ENCODE measurements around the gene ELF4.
"Not testable (repeated sequence)": the region's sequence is repeated elsewhere in the genome, so short reads cannot be mapped to it uniquely, and the experiment has no call there.

Gene ELF4
- 36.3 to 57.9 (median 49.4) reads per million in 3 experiments for total RNA-seq

DNA sequence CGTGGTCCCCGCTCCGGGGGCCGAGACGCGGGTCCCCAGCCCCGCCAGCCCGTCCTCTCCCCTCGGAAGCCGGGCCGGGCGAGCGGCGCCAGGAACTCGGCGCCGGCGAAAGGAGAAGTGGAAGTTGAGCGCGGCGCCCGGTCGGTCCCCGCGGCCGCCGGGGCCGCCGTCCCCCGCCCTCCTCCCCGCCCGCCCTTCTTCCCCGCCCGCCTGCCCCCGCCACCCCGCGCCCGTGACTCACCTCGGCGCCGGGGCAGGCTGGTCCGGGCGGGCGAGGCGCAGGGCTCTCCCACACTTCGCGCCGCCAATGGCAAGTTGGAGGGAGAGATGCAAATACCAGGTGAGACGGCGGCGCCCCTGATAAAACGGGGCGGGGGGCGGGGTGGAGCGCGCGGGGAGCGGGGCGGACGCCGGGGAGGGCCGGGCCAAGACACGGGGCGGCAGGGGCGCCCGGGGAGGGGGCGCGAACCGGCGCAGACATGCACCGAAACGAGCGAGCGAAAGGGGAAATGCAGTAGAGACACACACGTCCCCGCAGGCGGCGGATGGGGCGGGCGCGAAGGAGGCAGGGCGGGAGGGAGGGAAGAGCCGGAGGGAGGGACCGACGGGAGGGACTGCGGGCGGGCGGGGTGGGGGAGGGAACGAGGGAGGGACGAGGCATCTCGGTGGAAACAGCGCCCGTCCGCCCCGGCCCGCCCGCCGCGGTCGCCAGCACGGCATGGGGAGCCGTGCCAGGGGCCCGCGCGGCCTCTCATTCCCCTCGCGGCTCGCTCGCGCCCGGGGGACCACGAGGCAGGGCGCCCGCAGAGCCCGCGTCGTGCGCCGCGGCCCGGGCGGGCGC is at the start of gene ELF4:
Gene ELF4, minus strand, starts transcription at position 119 of the 841 bp plus-strand sequence. CDS start 29,167 bp downstream, outside the sequence.
- DNase-seq = peak; percentile 48

DNA sequence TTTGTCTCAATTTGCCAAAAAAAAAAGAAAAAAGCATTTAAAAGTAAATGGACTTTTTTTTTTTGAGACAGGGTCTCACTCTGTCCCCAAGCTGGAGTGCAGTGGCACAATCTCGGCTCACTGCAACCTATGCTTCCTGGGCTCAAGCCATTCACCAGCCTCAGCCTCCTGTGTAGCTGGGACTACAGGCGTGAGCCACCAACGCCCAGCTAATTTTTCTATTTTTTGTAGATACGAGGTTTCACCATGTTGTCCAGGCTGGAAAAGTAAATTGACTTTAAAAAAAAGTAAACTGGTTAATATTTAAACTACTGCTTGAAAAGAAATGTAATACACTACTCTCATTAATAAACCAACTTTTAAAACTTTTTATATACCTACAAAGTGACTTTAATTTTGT is 49.5 kb upstream of the ELF4 start:
- DNase-seq = no peak

DNA sequence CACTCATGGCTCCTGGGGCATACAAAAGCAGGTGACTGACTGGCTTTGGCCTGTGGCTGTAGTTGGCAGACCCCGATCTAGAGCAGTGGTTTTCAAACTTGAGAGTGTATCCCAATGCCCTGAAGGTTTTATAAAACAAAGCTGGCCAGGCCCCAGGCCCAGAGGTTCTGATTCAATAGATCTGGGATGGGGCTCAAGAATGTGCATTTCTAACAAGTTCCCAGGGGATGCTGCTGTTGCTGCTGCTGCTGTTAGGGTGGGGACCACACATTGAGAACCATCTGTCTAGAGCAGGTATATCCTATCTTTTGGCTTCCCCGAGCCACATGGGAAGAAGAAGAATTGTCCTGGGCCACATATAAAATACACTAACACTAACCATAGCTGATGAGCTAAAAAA is 48.0 kb upstream of the ELF4 start:
- DNase-seq = no peak

DNA sequence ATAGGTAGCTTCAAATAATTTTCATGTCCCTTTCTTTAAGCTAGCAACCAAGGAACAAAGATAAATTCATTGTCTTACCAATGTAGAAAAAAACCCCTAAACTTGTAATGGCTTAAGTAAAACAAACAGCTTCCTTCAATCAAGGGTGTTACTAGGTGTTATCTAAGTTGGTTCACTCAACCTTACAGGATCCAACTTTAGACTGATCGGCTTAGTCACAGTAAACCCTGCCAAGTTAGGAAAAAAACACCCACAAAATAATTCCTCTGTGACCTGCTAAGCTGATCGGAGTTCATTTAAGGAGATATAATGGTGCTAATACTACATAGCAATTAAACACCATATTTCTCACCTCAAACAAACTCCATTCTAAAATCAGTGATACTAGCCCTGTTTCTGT is 45.3 kb upstream of the ELF4 start:
- no peak for DNase-seq

DNA sequence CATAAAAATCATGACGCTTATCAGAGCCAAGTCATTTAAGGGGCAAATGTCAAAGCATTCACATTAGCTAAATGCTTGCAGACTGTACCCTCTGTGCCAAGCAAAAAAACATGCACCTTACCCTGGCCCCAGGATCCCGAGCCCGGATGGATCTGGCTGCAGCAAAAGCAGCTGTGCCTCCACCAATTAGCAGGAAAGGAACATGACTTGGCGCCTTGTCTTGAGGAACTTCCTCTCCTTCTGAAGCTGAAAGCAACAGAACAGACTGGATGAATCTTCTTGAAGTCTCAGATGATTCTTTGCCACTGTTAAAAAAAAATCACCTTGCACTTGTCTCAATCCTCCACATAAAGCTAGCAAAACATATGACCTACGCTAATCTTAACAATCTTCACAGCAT is 37.3 kb upstream of the ELF4 start:
- no peak for DNase-seq

DNA sequence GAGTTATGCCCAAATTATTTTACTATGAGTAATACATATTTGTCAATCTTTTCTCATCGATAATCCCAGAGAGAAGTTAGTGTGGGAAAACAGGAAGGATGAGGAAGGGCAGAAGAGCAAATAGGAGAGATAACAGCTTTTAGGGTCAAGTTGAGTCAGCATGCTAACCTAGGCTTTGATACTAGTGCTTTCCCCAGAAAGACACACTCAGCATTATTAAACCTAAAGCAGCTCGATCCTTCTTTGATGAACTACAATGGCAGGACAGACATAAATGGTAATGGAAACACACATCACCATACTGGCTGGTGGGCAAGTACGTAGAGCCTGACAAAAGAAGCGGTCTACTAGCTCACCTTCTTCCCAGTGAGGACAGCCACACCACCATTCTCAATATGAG is 34.8 kb upstream of the ELF4 start:
- DNase-seq = no peak

DNA sequence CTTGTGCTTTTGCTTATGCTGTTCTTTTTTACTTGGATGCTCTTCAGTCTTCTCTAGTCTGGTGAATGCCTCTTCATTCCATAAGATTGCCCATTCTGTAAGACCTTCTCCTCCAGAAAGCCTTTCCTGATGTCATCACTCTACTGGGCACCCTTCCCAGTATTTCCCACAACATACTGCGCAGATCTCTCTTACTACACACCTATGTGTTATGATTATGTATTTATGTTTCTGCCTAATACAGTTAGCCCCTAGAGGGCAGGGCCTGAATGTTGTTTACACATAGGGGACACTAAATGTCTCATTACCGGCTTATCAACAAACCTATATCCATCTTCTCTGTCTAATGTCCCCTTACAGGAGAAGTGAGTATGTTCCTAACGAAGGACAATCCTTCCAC is 34.2 kb upstream of the ELF4 start:
- no peak for DNase-seq

DNA sequence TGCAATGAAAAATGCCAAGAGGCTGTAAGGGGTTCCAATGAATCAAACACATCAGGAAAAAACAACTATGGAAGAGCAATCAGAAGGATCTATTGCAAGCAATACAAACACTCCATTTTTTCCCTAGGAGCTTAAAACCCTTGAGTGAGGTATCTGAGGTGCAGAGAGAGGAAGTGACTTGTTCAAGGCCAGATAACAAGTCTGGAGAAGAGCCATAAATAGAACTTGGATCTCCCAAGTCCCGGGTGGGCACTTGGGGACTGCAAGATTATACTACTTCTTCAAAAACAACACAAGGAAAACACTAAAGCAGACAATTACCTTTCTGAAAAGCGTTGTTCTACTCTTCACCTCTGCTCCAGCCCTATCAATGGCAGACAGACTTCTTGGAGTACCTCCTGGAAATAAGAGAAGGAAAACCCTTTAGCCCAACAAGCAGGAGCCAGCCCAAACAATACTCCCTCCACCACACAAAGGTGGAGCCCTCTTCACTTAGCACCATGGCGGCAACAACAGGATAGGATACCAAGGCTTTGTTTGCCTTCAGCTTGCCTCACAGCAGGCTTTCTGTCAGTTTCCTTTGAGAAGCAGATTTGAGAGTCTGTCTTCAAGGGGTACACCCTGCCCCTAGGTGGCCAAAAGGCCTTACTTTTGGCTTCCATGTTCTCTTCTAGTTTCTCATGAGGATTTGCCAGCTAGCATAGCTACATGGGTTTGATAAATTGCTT is 29.3 kb upstream of the ELF4 start:
- DNase-seq = no peak

DNA sequence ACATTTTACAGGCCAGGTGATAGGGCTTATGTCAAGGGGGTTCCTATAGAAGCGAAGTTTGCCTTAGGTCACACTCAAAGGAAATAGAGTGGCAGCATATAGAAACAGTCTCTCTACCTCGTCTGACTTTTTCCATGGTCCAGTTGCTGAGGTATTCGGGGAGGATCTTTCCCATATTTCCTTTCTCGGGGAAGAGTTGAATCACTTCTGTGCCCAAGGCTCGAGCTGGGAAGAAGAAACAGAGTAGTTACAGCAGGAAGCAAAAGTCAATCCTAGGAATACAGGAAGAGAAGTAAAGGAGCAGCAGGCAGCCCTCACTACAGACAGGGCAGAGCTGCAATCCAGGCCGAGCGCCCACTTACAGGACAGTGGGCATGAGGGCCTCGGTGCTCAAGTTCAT is 26.7 kb upstream of the ELF4 start:
- DNase-seq = no peak

DNA sequence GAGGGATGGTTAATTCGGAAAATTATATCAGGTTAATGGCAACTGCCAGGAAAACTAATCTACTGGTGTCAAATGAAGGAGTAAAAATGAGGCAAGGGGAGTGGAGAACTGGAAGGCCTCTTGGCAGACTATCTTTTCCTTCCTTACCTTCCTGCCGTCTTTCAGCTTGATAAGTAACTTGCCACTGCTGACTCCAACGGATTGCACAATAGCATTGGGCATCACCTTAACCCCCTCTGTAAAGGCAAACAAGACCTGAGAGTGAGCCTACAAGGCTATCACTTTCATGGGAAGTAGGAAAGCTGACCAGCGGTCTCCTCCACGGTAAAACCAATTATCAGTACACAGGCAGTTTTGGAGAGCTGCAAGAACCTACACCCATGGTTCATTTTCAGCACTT is 26.2 kb upstream of the ELF4 start:
- no peak for DNase-seq

DNA sequence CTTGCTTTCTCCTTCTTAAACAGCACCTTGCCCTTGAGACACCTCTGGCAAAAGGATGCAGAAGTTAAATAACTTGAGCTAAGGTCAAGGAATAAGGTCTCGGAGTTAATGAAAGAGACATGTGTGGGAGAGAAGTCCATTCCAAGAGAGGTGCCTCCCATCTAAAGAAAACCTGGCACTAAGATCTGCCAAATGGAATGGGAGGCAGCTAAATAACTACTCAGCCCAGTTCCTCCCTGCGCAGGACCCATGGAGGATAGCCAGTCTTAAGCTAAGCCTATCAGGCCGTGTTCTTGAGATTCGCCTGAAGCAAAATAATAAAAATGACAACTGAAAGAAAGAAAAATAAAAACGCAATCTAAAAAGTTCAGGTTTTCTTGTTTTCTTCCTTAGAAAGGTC is 20.7 kb upstream of the ELF4 start:
- DNase-seq = no peak

DNA sequence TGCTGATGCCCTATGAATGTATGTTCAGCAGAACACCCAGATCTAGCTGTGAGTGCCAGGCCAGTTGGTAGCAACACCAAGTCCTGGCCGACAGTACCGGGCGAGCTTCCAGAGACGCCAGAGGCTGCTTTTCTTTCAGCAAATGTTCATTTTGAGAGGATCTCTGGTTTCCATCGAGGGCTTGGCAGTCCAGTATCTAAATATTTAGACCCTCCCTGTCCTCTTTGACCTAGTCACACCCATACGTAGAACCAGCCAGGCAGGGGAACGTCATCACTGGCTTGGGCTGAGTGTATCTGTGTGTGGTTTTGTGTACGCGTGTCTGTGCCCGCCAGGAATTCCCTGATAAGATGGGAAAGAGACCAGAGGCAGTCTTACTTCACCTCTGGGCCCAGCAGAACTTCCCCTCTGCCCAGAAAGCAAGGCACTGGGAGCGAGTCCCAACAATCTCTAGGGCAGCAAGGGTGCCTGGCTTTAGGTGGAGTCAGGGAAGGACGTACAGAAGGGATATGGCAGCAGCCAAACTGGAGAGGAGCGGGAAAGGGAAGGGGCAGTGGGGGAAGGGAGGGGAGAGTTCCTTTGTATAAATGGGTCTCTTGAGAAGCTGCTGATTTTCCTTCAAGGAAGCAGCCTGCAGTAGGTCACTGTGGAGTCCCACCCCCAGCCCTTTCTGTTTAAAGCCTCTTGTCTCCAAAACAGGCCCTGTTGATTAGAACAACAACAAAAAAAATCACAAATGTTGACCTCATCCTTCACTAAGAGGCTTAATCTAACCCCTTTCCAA is 15.0 kb upstream of the ELF4 start:
- DNase-seq = no peak

DNA sequence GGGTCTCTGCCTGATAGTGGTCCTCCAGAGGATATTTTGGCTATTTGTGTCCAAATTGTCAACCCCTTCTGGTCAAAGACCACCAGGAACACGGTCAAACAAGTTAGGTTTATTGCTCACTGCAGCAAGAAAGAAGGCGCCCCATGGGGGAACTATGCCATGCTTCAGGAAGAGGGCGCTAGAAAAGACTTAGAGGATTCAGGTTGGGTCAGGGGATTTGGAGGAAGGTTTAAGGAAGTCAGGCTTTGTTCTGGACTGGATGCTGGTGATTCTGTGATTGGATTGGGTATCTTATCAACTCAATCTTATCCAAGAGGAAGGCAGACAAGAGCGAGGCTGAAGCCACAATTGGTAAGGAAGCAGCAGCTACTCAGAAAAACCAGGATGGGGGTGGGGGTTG is 14.3 kb upstream of the ELF4 start:
- DNase-seq = no peak

DNA sequence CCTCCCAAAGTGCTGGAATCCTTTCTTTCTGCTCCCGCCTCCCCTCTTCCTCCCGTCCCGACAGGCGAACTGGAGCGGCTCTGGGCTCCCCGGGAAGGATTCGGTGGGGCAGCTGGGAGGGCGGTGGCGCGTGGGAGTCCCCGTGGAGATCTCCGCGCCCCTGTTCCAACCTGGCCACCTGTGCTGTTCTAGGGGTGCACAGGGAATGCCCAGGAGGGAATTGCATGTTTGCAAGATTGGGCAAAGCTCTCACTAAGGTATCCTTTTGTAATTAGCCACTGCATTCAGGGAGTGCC is 11.2 kb upstream of the ELF4 start:
- DNase-seq = no peak

DNA sequence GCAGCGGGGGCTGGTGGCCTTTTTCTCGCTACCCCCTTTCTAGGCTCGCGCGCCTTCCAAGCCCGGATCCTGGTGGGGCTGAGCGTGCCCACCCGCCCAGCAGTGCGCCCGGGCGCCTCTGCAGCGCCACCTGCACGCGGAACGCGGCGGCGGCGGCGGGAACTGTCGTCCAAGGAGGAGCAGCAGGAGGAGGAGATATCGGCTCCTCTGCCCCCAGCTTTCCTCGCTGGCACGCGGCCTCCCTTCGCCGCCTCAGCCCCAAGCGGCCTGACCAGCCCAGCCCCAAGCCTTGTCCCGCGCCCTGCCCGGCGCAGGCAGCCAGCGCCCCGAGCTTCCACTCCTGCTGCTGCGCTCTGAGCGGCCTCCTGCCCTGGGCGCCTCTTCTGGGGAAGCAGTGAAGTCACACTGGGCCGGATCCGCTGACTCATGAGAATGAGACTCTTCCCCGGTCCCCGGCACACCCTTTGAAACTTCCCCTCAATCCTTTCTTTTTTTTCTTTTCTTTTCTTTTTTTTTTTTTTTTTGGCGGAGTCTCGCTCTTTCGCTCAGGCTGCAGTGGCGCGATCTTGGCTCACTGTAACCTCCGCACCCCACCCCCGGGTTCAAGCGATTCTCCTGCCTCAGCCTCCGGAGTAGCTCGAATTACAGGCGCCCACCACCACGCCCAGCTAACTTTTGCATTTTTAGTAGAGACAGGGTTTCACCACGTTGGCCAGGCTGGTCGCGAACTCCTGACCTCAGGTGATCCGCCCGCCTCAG is 10.6 kb upstream of the ELF4 start:
- peak; percentile 66 for DNase-seq

DNA sequence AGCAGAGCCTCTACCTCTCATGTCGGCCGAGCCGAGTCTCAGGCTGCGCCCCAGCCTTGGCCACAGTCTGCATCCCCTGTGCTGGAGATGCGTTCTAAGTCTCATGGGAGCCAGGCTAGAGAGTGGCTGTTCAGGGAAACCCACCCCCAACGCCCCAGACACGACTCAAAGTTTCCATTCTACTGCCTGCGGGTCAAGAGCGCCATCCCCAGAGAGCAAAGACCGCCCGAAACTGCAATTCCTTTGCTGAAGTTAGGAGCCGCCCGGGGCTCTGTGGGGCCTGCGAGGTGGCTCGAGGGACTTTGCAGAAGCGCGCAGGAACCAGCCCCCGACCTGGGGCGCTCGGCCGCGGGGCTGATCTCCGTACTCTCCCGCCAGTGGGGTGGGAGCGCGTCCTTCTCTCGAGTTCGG is 10.0 kb upstream of the ELF4 start:
- DNase-seq = no peak

DNA sequence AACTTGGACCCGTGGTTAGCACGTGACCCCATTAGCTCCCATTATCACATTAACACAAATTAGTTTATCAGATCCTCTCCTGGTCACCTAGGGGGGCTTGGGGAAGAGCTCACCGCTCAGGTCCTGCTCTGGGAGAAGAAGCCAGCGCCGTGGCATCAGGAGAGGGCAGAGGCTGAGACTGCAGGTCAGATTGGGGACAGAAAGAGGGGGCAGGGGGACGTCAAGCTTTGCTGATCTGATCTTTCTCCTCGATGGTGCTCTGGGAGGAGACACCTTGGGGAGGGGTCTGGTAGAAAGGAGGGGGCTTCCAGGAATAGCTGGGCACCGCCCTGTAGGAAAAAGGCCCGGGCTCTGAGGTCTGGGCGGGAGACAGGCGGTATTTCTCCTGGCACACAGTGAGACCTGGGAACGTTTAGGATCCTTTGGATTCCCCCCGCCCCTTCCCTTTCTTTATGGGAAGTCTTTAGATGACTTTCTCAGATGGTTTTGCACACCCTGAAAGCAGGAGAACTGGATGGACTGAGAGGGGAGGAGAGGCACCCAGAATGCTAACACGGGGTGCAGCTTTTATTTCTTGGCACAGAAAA is 9.1 kb upstream of the ELF4 start:
- no peak for DNase-seq

DNA sequence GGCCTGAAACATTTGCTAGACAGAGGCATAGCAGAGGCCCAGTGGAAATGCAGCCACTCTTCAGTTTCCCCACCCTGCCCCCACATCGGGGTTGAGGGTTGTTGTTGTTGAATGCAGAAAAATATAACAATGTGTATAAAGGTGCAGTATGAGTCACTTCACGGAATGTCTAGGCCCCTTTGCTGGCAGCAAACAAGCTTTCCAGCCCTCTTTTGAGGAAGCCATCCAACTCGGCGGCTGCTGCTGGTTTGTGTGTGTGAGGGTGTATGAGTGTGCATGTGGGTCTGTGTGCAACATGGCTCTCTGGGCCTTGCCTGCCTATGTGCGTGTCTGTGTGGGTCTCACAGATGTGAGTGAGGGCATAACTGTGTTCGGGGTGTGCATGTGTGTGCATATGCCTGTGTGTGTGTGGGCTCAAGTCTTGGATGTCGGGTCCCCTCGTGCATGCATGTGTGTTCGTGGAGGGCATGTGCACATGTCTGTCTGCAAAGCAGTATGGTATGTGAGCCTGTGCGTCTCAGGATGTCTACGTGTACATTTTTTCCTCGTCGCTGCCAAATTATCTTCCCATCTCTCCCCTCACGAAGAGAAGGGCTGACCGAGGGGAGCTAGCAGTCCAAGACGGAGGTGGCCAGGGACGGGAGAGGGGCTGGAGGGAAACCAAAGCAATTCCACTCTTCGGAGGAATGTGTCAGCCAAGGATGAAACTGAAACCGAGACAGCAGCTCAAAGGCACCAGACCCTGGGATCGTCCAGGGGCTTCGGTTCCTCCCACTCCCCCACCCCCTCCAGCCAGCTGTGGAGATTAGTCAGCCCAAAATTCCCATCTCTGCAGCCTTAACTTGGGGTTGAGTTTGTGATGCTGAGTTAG is 8.4 kb upstream of the ELF4 start:
- DNase-seq = no peak

DNA sequence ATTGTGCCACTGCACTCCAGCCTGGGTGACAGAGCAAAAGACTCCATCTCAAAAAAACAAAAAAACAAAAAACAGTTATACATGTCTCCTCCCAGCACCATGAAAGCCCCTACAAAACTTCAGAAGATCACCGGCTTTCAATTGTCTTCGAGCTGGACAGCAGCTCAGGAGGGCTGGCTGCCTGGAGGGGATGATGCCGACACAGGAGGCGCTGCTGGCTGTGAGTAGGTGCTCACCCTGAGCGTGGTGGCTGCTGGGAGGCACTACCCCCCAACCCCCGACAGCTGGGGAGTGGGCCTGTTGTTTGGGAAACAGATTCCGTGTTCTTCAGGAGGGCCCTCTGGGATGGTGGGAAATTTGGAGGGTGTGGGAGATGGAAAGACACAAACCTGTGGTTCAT is 6.9 kb upstream of the ELF4 start:
- no peak for DNase-seq

DNA sequence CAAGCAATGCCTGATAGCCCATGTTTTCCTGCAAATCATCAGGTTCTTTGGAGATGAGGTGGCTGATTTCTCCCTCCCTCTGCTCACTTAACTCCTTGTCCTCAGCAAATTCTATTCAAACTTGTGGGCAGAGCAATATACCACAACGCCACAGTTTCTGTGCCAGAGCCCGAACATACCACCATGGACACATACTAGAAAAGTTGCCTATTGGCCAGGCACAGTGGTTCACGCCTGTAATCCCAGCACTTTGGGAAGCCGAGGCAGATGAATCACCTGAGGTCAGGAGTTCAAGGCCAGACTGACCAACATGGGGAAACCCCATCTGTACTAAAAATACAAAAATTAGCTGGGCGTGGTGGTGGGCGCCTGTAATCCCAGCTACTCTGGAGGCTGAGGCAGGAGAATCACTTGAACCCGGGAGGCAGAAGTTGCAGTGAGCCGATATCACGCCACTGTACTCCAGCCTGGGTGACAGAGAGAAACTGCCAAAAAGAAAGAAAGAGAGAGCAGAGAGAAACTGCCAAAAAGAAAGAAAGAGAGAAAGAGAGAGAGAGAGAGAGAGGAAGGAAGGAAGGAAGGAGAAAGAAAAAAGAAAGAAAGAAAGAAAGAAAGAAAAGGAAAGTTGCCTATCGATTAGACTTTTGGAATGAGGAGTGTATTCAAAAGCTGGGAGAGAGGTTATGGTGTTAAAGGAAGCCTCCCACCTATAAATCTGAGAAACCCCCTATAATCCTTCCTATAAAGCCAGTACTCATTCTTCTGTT is 5.0 kb upstream of the ELF4 start:
- DNase-seq = not testable (repeated sequence)

DNA sequence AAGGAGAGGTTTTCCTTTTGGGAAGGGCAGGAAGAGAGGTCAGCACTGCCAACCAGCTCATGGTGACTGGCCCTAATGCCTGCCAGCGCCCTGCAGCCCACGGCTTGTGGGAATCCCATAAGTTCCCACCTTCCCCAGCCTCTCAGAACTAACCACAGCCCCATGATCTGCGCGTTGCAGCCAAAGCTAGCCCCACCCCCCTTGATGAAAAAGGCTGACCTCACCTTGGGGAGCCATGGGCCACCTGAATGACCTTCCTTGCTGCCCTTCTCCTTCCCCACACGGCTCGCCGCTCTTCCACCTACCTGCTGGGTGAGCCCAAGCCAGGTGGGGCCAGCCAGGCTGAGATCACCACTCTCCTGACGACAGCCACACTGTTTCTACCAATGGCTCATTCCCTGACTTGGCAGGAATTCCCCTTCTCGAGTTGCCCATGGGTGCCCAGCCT is 3.9 kb upstream of the ELF4 start:
- no peak for DNase-seq

All from central memory CD4-positive, alpha-beta T cell (primary cell).